ENCODE measurements around the gene ULBP3.

Gene ULBP3

GRCh38 chr6:150068720-150069648 lies at the start of gene ULBP3:
Gene ULBP3, minus strand, starts transcription at chr6:150069121. Its CDS starts 55 bp downstream, at chr6:150069066.
- peak; percentile 52 for DNase-seq (ENCODE audit: low spot score)

- no peak for DNase-seq (ENCODE audit: low spot score)
These were observed 49.7 kb upstream of the ULBP3 start for GRCh38 chr6:150118627-150119026.

DNA sequence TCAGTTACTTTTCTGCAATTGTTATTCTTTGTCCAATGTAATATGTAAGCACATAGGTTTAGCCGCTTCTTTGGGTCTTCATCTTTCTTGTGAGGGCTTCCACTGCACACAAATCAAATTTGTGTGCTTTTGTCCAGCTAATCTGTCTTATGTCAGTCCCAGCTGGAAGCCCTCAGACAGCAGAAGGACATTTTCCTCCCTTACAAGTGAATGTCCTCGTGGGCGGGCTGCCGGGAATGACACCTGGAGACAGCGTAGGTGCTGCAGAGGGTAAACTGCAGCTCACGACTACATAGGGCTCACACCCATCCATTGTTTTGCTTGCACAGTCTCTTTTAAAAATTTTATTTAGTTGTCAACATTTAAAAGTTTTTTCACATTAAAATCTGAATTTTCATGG lies 49.3 kb upstream of the ULBP3 start:
- no peak for DNase-seq (ENCODE audit: low spot score)

DNA sequence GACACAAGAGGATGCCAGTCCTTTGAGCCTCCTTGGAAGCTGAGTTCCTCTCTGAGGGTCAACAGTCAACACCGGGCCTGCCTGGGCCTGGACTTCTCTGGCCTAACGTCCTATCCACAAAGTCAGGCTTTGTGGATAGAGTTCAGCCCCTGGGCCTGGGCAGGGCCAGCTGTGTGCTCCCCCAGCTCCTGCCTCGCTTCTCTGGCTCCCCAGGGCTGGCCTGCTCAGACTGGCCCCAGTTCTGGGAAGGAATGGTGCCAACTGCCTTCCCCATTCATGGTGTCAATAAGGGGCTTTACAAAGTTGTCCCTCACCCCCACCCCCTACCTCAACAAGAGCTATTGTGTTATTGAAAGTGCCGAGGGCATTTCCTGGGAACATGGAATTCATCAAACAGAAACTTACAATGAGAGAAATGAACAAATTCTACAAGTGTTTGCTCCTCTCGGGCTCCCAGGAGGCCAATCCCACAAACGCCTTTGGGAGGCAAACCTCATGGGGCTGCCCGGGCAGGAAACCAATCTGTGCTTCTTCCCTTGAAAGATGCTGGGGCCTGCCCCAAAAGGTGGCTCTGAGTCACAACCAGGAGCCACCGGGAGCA lies 47.4 kb upstream of the ULBP3 start:
- DNase-seq (ENCODE audit: low spot score), result no peak

DNA sequence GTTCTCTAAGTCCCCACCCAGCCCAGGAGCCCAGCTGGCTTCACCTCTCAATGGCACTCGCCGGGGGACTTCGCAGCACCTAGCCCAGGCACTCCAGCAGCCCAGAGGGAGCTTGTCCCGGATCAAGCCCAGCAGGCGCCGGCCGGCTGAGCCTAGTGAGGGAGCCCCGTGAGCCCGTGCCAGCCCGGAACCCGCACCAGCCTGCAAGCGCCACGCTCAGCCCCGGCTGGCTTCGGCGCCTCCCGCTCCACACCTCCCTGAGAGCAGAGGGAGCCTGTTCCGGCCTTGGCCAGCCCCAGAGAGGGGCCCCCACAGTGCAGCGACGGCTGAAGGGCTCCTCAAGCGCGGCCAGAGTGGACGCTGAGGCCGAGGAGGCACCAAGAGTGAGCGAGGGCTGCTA lies 46.8 kb upstream of the ULBP3 start:
- DNase-seq (ENCODE audit: low spot score), result no peak

GRCh38 chr6:150112233-150112632 lies 43.3 kb upstream of the ULBP3 start:
- no peak for DNase-seq (ENCODE audit: low spot score)

DNA sequence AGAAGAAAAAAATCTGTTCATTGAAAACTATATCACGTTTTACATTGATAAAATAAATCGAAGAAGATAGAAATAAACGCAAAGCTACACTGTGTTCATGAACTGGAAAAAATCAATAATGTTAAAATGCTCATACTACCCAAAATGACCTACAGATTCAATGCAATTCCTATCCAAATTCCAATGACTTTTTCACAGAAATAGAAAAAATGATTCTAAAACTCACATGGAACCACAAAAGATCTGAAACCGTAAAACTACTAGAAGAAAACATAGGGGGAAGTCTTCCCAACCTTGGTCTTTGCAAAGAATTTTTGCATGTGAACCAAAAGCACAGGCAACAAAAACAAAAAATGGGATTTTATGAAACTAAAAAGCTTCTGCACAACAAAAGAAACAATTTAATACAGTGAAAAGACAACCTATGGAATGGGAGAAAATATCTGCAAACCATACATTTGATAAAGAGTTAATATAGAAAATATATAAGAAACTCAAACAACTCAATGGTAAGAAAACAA lies 33.9 kb upstream of the ULBP3 start:
- DNase-seq (ENCODE audit: low spot score), result no peak

- DNase-seq (ENCODE audit: low spot score), result no peak
These were observed 31.8 kb upstream of the ULBP3 start for GRCh38 chr6:150100745-150101144.

DNA sequence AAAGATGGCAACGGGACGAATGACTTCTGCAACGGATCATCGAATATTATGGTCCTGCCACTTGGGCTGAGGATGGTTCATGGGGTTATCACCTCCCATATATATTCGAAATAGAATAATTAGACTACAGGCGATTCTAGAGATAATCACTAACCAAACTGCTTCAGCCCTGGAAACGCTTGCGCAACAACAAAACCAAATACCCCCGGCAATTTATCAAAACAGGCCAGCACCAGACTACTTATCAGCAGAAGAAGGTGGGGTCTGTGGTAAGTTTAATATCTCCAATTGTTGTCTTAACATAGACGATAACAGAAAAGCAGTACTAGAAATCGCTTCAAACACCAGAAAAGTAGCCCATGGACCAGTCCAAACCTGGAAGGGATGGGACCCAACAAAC lies 31.0 kb upstream of the ULBP3 start:
- DNase-seq (ENCODE audit: low spot score), result no peak

DNA sequence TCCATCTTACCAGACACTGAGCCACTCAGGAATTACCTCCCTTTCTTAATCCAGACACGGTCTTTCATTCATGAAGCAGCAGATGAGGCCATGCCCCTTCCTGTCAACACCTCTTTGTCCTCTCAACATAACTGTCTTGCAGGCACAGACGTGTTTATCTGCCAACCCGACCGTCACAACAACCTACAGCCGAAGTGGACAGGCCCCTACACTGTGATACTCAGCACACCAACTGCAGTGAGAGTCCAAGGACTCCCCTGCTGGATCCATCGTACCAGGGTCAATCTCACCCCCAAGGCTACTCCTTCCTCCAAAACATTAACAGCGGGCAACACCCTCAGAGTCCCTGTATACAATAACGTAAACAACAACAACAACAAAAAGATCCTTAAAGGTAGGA lies 30.6 kb upstream of the ULBP3 start:
- no peak for DNase-seq (ENCODE audit: low spot score)

DNA sequence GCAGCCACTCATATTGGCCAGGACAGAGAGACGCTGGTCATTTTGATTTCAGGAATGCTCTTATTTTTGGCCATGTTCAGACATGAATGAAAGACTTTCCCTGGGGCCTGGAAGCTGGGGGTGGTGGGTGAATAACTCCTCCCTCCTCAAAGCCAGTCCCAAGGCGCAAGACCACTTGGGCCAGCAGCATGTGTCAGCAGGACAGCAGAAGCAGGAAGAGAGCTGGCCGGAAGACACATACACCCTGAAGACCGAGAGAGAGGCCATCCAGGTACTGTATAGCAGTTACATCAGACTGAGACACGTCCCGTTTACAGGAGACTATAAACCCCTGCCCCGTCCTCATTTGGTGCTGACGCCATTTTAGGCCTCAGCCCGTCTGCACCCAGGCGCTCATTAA lies 29.2 kb upstream of the ULBP3 start:
- no peak for DNase-seq (ENCODE audit: low spot score)

- no peak for DNase-seq (ENCODE audit: low spot score)
These were observed 24.5 kb upstream of the ULBP3 start for GRCh38 chr6:150093397-150093796.

- DNase-seq (ENCODE audit: low spot score), result peak; percentile 75
These were observed 22.6 kb upstream of the ULBP3 start for GRCh38 chr6:150091476-150091875.

- no peak for DNase-seq (ENCODE audit: low spot score)
These were observed 21.4 kb upstream of the ULBP3 start for GRCh38 chr6:150090328-150090727.

GRCh38 chr6:150088481-150089154 lies 19.7 kb upstream of the ULBP3 start:
- peak; percentile 59 for DNase-seq (ENCODE audit: low spot score)

DNA sequence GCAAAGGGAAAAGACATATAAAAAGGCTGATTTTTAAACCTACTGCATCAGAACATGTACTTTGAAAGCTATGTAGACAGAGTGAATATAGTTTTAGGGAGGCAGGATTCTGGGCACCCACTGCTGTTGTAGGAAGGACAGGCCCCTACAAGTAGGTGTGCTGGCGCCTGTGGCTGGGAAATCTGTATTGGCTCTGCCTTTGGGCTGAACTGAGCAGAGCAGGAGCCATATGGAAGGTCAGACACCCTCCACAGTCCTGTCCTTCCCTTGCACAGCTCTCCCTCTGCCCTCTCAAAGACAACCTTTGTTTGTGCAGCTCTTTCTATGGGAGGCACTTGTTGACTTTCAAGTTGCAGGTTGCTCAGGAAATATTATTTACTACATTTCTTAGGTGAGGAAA lies 18.4 kb upstream of the ULBP3 start:
- DNase-seq (ENCODE audit: low spot score), result no peak

- DNase-seq (ENCODE audit: low spot score), result no peak
These were observed 17.1 kb upstream of the ULBP3 start for GRCh38 chr6:150086026-150086425.

DNA sequence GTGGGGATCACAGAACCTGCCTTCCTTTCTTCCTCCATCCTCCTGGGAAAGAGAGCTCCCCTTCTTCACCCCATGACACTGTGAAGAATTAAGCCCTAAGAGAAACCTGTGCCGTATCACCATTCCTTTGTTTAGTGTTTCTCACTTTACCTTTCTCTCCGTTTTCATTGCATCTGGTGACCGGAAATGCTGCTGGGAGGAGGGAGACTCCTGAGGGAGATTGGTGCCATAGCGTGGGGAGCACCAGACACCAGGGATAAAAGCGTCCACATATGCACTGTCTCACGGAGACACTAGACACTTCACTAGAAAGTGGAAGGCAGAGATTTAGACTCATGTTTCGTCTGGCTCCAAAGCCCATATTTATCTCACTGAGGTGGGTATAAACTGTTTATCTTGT lies 15.5 kb upstream of the ULBP3 start:
- DNase-seq (ENCODE audit: low spot score), result no peak

- DNase-seq (ENCODE audit: low spot score), result no peak
These were observed 14.9 kb upstream of the ULBP3 start for GRCh38 chr6:150083839-150084238.

- no peak for DNase-seq (ENCODE audit: low spot score)
These were observed 12.8 kb upstream of the ULBP3 start for GRCh38 chr6:150081702-150082101.

DNA sequence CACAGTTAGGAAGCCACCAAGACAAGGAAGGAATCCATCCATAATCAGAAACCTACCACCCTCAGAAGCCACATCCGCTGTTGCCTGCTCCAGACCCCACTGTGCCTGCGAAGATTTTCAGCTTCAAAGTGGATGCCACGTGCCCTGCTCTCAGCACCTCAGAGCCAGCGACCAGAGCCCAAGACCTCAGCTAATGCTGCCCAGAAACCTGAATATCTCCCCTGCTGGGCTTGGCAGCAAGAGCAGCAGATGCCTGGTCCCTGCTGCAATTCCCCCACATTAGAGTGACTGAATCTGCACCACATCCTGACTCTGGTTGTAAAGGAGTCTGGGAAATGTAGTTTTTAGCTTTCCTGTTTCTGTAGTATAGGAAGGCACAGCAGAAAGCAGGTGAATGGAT lies 10.7 kb upstream of the ULBP3 start:
- DNase-seq (ENCODE audit: low spot score), result no peak

- DNase-seq (ENCODE audit: low spot score), result no peak
These were observed 9.9 kb upstream of the ULBP3 start for GRCh38 chr6:150078788-150079187.

All from globus pallidus (tissue), 1 donor.